K562 (cell line): ENCODE results near the gene IDH1. TPM values are rescaled to one million over a fixed set of nuclear protein-coding genes. Genes with fewer than 3 reads are reported as not detected.
A peak's percentile ranks its signal among the peaks of the same experiment; 100 is the strongest.

Experiments used
- CEBPB ChIP-seq: fragments of 450-650 bp; IDR thresholded peaks from 2 replicates; pipeline ENCODE4 v1.6.1; 2016; ENCODE audit warnings: missing genetic modification characterization, missing compliant biosample characterization
- EP400 ChIP-seq: fragments of 450-650 bp; IDR thresholded peaks from 2 replicates; pipeline ENCODE4 v1.6.1; 2017; ENCODE audit warnings: antibody characterized with exemption, mild to moderate bottlenecking, moderate library complexity
- HDGF ChIP-seq: fragments of 450-650 bp; IDR thresholded peaks from 2 replicates; pipeline ENCODE4 v1.6.1; 2016
- MAFG ChIP-seq: fragments of 450-650 bp; conservative IDR thresholded peaks from 2 replicates; pipeline ENCODE4 v1.6.1; 2016; ENCODE audit warnings: missing genetic modification characterization, missing compliant biosample characterization
- NR2F6 ChIP-seq: fragments of 450-650 bp; formaldehyde crosslinking; IDR thresholded peaks from 2 replicates; pipeline ENCODE4 v1.4.0; 2020; ENCODE audit warnings: mild to moderate bottlenecking
- NRF1 ChIP-seq, 2 experiments: fragments of 450-650 bp; IDR thresholded peaks in 1 of 2; conservative IDR thresholded peaks in 1 of 2; 2 replicates each; pipeline ENCODE4 v1.6.1; 2014; ENCODE audit warnings: mild to moderate bottlenecking in 2 of 2
- RBBP5 ChIP-seq: fragments of 200-600 bp; sonication (generic); IDR thresholded peaks from 2 replicates; pipeline ENCODE4 v1.6.1; 2012; ENCODE audit warnings: borderline replicate concordance, mild to moderate bottlenecking, low read length, control low read depth, inconsistent platforms; ENCODE audit not compliant: insufficient read depth, poor library complexity, severe bottlenecking
- STAT5A ChIP-seq: IDR thresholded peaks from 2 replicates; pipeline ENCODE4 v1.6.1; 2012; ENCODE audit warnings: low read length, inconsistent platforms, borderline replicate concordance
- SUPT5H ChIP-seq: fragments of 450-650 bp; IDR thresholded peaks from 2 replicates; pipeline ENCODE4 v1.6.1; 2016
- ZNF57 ChIP-seq: fragments of 450-650 bp; formaldehyde crosslinking; IDR thresholded peaks from 2 replicates; pipeline ENCODE4 v1.4.0; 2020; ENCODE audit warnings: mild to moderate bottlenecking, moderate library complexity
- polyA plus RNA-seq, 8 experiments: library from polyadenylated mRNA; depleted of rRNA in 4 of 8; stranded (reverse) in 5 of 8; unstranded in 3 of 8; fragments of >200 nt; fragmentation: Nextera tagmentation in 2 of 8; fragmentation: Illumina TruSeq in 1 of 8; extraction: Ambion mirVana in 2 of 8; extraction: Trizol in 1 of 8; gene quantifications; 2 replicates each; pipeline versions ENCODE4 v1.2.1 to v1.2.3, GENCODE V29; 2011 to 2014; ENCODE audit warnings: inconsistent platforms in 1 of 8, missing spikeins in 1 of 8
- total RNA-seq, 7 experiments: library from RNA; depleted of rRNA in 6 of 7; stranded (reverse); fragments of >200 nt in 6 of 7; fragmentation: Illumina TruSeq in 2 of 7; extraction: Trizol in 2 of 7; gene quantifications; 2 replicates each; pipeline versions ENCODE4 v1.2.1 to v1.2.3, GENCODE V29; 2011 to 2021; ENCODE audit warnings: low replicate concordance in 1 of 7
- TF ChIP-seq, protein P1 (sequence below): fragments of 200-600 bp; sonication (generic); IDR thresholded peaks from one replicate; pipeline ENCODE4 v1.6.1; 2012; ENCODE audit warnings: mild to moderate bottlenecking, low read depth, low read length, inconsistent platforms
- TF ChIP-seq, protein P2 (sequence below): IDR thresholded peaks from 2 replicates; pipeline ENCODE4 v1.6.1; 2011; ENCODE audit warnings: borderline replicate concordance, low read depth, mild to moderate bottlenecking, moderate library complexity, low read length; ENCODE audit not compliant: insufficient read depth, poor library complexity, severe bottlenecking
- TF ChIP-seq, protein P3 (sequence below), 2 experiments: fragments of 450-650 bp; conservative IDR thresholded peaks; 2 replicates each; pipeline ENCODE4 v1.6.1; 2017; ENCODE audit warnings: mild to moderate bottlenecking in 2 of 2, moderate library complexity in 2 of 2

IDH1 gene
- total and polyA plus RNA-seq, 9 of the 15 experiments (the other 6 are each of a cell fraction or from before 2014, with no cell fraction given): 61.9 to 194 (median 101) TPM

DNA sequence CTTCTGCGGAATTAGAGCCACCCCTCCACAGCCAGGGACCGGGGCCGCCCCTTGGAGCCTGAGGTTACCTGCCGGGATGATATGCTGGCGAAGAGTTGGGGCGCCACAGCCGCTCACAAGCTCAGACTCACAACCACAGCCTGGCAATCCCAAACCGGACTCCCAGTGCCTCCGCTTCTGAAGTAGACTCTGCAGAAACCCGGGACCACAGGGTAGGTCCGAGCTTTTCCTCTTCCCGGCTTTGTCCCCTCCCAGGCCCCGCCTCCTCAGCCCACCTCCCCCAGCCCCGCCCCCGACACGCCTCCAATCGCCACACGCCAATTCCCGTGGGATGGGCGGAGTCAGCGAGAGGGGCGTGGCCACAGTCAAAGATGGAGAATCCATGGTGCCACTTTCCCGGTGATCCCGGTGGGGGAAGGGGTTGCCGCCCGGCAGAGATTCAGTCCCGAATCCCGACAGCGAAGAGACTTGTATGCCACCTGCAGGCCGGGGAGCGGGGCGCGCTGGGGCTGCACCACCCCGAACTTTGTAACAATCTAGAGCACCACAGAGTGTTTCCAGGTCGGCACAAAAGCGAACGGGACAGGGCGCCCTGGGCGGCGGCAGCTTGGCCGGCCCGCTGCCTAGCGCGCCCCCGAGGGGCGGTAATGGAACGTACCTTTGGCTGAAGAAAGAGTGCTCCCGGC lies at the start of gene IDH1 (continued):
- TF ChIP-seq, protein P1, sequence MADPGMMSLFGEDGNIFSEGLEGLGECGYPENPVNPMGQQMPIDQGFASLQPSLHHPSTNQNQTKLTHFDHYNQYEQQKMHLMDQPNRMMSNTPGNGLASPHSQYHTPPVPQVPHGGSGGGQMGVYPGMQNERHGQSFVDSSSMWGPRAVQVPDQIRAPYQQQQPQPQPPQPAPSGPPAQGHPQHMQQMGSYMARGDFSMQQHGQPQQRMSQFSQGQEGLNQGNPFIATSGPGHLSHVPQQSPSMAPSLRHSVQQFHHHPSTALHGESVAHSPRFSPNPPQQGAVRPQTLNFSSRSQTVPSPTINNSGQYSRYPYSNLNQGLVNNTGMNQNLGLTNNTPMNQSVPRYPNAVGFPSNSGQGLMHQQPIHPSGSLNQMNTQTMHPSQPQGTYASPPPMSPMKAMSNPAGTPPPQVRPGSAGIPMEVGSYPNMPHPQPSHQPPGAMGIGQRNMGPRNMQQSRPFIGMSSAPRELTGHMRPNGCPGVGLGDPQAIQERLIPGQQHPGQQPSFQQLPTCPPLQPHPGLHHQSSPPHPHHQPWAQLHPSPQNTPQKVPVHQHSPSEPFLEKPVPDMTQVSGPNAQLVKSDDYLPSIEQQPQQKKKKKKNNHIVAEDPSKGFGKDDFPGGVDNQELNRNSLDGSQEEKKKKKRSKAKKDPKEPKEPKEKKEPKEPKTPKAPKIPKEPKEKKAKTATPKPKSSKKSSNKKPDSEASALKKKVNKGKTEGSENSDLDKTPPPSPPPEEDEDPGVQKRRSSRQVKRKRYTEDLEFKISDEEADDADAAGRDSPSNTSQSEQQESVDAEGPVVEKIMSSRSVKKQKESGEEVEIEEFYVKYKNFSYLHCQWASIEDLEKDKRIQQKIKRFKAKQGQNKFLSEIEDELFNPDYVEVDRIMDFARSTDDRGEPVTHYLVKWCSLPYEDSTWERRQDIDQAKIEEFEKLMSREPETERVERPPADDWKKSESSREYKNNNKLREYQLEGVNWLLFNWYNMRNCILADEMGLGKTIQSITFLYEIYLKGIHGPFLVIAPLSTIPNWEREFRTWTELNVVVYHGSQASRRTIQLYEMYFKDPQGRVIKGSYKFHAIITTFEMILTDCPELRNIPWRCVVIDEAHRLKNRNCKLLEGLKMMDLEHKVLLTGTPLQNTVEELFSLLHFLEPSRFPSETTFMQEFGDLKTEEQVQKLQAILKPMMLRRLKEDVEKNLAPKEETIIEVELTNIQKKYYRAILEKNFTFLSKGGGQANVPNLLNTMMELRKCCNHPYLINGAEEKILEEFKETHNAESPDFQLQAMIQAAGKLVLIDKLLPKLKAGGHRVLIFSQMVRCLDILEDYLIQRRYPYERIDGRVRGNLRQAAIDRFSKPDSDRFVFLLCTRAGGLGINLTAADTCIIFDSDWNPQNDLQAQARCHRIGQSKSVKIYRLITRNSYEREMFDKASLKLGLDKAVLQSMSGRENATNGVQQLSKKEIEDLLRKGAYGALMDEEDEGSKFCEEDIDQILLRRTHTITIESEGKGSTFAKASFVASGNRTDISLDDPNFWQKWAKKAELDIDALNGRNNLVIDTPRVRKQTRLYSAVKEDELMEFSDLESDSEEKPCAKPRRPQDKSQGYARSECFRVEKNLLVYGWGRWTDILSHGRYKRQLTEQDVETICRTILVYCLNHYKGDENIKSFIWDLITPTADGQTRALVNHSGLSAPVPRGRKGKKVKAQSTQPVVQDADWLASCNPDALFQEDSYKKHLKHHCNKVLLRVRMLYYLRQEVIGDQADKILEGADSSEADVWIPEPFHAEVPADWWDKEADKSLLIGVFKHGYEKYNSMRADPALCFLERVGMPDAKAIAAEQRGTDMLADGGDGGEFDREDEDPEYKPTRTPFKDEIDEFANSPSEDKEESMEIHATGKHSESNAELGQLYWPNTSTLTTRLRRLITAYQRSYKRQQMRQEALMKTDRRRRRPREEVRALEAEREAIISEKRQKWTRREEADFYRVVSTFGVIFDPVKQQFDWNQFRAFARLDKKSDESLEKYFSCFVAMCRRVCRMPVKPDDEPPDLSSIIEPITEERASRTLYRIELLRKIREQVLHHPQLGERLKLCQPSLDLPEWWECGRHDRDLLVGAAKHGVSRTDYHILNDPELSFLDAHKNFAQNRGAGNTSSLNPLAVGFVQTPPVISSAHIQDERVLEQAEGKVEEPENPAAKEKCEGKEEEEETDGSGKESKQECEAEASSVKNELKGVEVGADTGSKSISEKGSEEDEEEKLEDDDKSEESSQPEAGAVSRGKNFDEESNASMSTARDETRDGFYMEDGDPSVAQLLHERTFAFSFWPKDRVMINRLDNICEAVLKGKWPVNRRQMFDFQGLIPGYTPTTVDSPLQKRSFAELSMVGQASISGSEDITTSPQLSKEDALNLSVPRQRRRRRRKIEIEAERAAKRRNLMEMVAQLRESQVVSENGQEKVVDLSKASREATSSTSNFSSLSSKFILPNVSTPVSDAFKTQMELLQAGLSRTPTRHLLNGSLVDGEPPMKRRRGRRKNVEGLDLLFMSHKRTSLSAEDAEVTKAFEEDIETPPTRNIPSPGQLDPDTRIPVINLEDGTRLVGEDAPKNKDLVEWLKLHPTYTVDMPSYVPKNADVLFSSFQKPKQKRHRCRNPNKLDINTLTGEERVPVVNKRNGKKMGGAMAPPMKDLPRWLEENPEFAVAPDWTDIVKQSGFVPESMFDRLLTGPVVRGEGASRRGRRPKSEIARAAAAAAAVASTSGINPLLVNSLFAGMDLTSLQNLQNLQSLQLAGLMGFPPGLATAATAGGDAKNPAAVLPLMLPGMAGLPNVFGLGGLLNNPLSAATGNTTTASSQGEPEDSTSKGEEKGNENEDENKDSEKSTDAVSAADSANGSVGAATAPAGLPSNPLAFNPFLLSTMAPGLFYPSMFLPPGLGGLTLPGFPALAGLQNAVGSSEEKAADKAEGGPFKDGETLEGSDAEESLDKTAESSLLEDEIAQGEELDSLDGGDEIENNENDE: no peak
- TF ChIP-seq EP400 (peak; percentile 60; the same call in 1 of the 2 replicates), NR2F6 (no peak), ZNF57 (CRISPR knock-in tag) (no peak), STAT5A (no peak), SUPT5H (0 out of 2 replicates have a peak, but pooled peaks have one; percentile 35), NRF1 (conservative IDR thresholded peaks at IDR 0.05 in 1 of 2, IDR thresholded peaks at IDR 0.05 in 1 of 2) (0 out of 4 replicates have a peak, but pooled peaks of 1 of the 2 experiments have one; percentile 14), CEBPB (tag) (no peak), MAFG (no peak), HDGF (no peak), RBBP5 (no peak)
- TF ChIP-seq, protein P2, sequence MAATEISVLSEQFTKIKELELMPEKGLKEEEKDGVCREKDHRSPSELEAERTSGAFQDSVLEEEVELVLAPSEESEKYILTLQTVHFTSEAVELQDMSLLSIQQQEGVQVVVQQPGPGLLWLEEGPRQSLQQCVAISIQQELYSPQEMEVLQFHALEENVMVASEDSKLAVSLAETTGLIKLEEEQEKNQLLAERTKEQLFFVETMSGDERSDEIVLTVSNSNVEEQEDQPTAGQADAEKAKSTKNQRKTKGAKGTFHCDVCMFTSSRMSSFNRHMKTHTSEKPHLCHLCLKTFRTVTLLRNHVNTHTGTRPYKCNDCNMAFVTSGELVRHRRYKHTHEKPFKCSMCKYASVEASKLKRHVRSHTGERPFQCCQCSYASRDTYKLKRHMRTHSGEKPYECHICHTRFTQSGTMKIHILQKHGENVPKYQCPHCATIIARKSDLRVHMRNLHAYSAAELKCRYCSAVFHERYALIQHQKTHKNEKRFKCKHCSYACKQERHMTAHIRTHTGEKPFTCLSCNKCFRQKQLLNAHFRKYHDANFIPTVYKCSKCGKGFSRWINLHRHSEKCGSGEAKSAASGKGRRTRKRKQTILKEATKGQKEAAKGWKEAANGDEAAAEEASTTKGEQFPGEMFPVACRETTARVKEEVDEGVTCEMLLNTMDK: peak; percentile 19
- TF ChIP-seq, protein P3, sequence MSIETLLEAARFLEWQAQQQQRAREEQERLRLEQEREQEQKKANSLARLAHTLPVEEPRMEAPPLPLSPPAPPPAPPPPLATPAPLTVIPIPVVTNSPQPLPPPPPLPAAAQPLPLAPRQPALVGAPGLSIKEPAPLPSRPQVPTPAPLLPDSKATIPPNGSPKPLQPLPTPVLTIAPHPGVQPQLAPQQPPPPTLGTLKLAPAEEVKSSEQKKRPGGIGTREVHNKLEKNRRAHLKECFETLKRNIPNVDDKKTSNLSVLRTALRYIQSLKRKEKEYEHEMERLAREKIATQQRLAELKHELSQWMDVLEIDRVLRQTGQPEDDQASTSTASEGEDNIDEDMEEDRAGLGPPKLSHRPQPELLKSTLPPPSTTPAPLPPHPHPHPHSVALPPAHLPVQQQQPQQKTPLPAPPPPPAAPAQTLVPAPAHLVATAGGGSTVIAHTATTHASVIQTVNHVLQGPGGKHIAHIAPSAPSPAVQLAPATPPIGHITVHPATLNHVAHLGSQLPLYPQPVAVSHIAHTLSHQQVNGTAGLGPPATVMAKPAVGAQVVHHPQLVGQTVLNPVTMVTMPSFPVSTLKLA (conservative IDR thresholded peaks at IDR 0.05): peak; percentile 54 to 68
